ENCODE results near the gene C11orf21.

The C11orf21 gene

DNA sequence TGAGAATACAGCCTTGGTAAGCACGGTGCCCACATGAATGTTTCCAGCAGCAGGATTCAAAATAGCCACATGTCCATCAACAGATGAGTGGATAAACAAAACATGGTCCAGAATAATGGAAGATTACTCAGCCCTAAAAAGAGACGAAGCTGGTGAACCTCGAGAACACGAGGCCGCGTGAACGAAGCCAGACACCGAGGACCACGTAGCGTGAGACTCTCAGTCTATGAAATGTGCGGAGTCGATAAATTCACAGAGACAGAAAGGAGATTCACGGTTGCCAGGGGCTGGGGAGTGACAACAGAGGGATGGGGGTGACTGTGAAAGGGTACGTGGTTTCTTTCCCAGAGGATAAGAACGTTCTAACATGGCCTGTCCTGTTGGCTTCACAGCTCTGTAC is 28.4 kb downstream of the C11orf21 start:
- no peak for TF ChIP-seq CTCF (IDR thresholded peaks at IDR 0.05)
- no peak overlapping the region for H3K4me2 ChIP-seq (ENCODE audit: low read length)
- no peaks in the 10 kb centered on the region for H3K27me3 ChIP-seq (ENCODE audit: control insufficient read depth, insufficient read depth, low read length)
- H3K36me3 ChIP-seq (ENCODE audit: control insufficient read depth, insufficient read depth, low read length): no peaks in the 10 kb centered on the region
- H3K79me2 ChIP-seq: no peaks in the 10 kb centered on the region
- no peak overlapping the region for H3K4me3 ChIP-seq (ENCODE audit: low read depth, low read length)
- no peaks in the 10 kb centered on the region for H3K9me3 ChIP-seq (ENCODE audit: control insufficient read depth, low read length)
- H2AFZ ChIP-seq: no peak overlapping the region
- H3K27ac ChIP-seq: no peak overlapping the region
- H3K4me1 ChIP-seq: no peaks in the 10 kb centered on the region
- no peak overlapping the region for H3K9ac ChIP-seq

DNA sequence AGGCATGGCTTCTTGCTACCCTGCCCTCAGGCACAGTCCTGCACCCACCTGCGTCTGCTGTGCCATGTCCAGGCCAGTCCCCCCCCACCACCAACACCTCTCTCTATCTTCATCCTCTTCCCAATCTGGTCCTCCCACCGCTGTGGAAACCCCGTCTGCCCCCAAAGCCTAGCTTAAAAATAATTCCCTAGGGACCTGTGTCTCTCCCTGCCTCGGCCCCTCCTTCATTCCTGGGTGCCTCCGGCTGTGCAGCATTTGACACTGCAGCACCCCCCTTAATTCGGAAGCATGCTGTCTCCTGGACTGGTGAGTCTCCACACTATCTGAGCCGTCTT is 28.8 kb downstream of the C11orf21 start:
- Histone ChIP-seq H3K4me2 (ENCODE audit: low read length) (no peak overlapping the region), H3K36me3 (ENCODE audit: control insufficient read depth, insufficient read depth, low read length) (no peaks in the 10 kb centered on the region), H3K4me1 (no peaks in the 10 kb centered on the region), H3K79me2 (no peaks in the 10 kb centered on the region), H3K9ac (no peak overlapping the region), H3K9me3 (ENCODE audit: control insufficient read depth, low read length) (no peaks in the 10 kb centered on the region), H3K27me3 (ENCODE audit: control insufficient read depth, insufficient read depth, low read length) (no peaks in the 10 kb centered on the region), H3K4me3 (ENCODE audit: low read depth, low read length) (no peak overlapping the region), H2AFZ (no peak overlapping the region), H3K27ac (no peak overlapping the region)
- no peak for TF ChIP-seq CTCF (IDR thresholded peaks at IDR 0.05)

GRCh38 chr11:2272228-2272945 is 29.3 kb downstream of the C11orf21 start:
- H3K4me1 ChIP-seq: no peaks in the 10 kb centered on the region
- no peak for TF ChIP-seq CTCF (IDR thresholded peaks at IDR 0.05)
- no peak overlapping the region for H2AFZ ChIP-seq
- H3K36me3 ChIP-seq (ENCODE audit: control insufficient read depth, insufficient read depth, low read length): no peaks in the 10 kb centered on the region
- no peaks in the 10 kb centered on the region for H3K79me2 ChIP-seq
- no peak overlapping the region for H3K4me2 ChIP-seq (ENCODE audit: low read length)
- H3K9me3 ChIP-seq (ENCODE audit: control insufficient read depth, low read length): no peaks in the 10 kb centered on the region
- H3K4me3 ChIP-seq (ENCODE audit: low read depth, low read length): no peak overlapping the region
- H3K9ac ChIP-seq: no peak overlapping the region
- no peaks in the 10 kb centered on the region for H3K27me3 ChIP-seq (ENCODE audit: control insufficient read depth, insufficient read depth, low read length)
- H3K27ac ChIP-seq: no peak overlapping the region

GRCh38 chr11:2271327-2272227 is 30.1 kb downstream of the C11orf21 start:
- no peaks in the 10 kb centered on the region for H3K27me3 ChIP-seq (ENCODE audit: control insufficient read depth, insufficient read depth, low read length)
- H3K4me1 ChIP-seq: no peaks in the 10 kb centered on the region
- no peak overlapping the region for H3K27ac ChIP-seq
- no peak for TF ChIP-seq CTCF (IDR thresholded peaks at IDR 0.05)
- no peak overlapping the region for H3K9ac ChIP-seq
- no peaks in the 10 kb centered on the region for H3K36me3 ChIP-seq (ENCODE audit: control insufficient read depth, insufficient read depth, low read length)
- H3K4me3 ChIP-seq (ENCODE audit: low read depth, low read length): no peak overlapping the region
- no peak overlapping the region for H2AFZ ChIP-seq
- H3K79me2 ChIP-seq: no peaks in the 10 kb centered on the region
- no peaks in the 10 kb centered on the region for H3K9me3 ChIP-seq (ENCODE audit: control insufficient read depth, low read length)
- H3K4me2 ChIP-seq (ENCODE audit: low read length): no peak overlapping the region

DNA sequence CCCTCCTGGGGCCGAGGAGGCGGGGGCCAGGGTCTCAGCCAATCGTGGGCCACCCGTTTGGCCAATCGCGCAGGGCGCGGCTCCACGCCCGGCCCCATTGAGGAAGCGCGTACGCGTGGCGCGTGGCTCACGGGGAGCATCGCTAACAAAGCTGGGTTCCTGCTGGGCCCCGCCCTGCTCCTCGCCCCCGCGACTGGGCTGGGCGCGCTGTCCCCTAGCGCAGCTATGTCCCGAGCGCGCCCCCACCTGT is 30.7 kb downstream of the C11orf21 start:
- Histone ChIP-seq H3K4me3 (ENCODE audit: low read depth, low read length) (no peak overlapping the region), H3K4me1 (no peaks in the 10 kb centered on the region), H2AFZ (no peak overlapping the region), H3K27me3 (ENCODE audit: control insufficient read depth, insufficient read depth, low read length) (no peaks in the 10 kb centered on the region), H3K4me2 (ENCODE audit: low read length) (no peak overlapping the region), H3K9me3 (ENCODE audit: control insufficient read depth, low read length) (no peaks in the 10 kb centered on the region), H3K79me2 (no peaks in the 10 kb centered on the region), H3K9ac (no peak overlapping the region), H3K27ac (no peak overlapping the region), H3K36me3 (ENCODE audit: control insufficient read depth, insufficient read depth, low read length) (no peaks in the 10 kb centered on the region)
- no peak for TF ChIP-seq CTCF (IDR thresholded peaks at IDR 0.05)
